K562 (cell line): Measurements from ENCODE around the gene POLR2C. TPM values are rescaled to one million over a fixed set of nuclear protein-coding genes. Genes with fewer than 3 reads are reported as not detected.
A peak's percentile ranks its signal among the peaks of the same experiment; 100 is the strongest.

Experiments
- ATAC-seq: fragments of 200-7000 bp; cut with Tn5 transposase; 3 replicates; pipeline ENCODE4 v1.9.1; 2020; ENCODE audit warnings: moderate library complexity
- BruUV-seq: library from RNA; stranded (reverse); fragments of 400-500 nt; replicated peaks from 2 replicates; lab custom pipeline; 2021; lab: Mats Ljungman, UMichigan
- CTCF ChIA-PET: fragments of 300-600 bp; formaldehyde crosslinking; extraction: SDS; loops from one replicate; lab custom pipeline; 2021; ENCODE audit warnings: low intra/inter-chr PET ratio; lab: Yijun Ruan, JAX
- POLR2A ChIA-PET: fragments of 300-600, 350-650 bp; sonication (Branson Sonifier 250); formaldehyde crosslinking; extraction: SDS; loops from one replicate; lab custom pipeline; 2021; ENCODE audit warnings: antibody characterized with exemption, inconsistent platforms; lab: Yijun Ruan, JAX
- DNase-seq, 4 experiments: peaks; one replicate each; pipeline versions ENCODE4 v3.0.0 to v3.0.0-alpha.2; 2011 to 2018; ENCODE audit warnings: low spot score in 3 of 4, mixed read lengths in 3 of 4; ENCODE audit errors: extremely low read depth in 1 of 4
- FAIRE-seq: peaks from 2 replicates; lab custom pipeline; 2011; peaks lifted over from hg19 to GRCh38; lab: Jason Lieb, UNC
- H2AFZ ChIP-seq: 2 replicates; pipeline ENCODE4 v1.6.0; 2011; ENCODE audit warnings: low read depth, low read length, control low read depth, inconsistent platforms
- H3K27ac ChIP-seq: fragments of 200-600 bp; 3 replicates; pipeline ENCODE4 v1.8.0; 2011; ENCODE audit warnings: low read depth, mild to moderate bottlenecking, control low read depth, inconsistent platforms, low read length, moderate library complexity, mixed read lengths; ENCODE audit errors: extremely low read depth
- H3K27me3 ChIP-seq, 2 experiments: fragments of 300-600 bp in 1 of 2; 2 replicates in 1 of 2; 3 replicates in 1 of 2; pipeline versions ENCODE4 v1.6.0 to v1.8.0; 2011; ENCODE audit warnings: inconsistent platforms in 2 of 2, low read length in 2 of 2, mild to moderate bottlenecking in 1 of 2, mixed read lengths in 1 of 2, moderate library complexity in 1 of 2; ENCODE audit not compliant: control insufficient read depth in 2 of 2, insufficient read depth in 2 of 2
- H3K36me3 ChIP-seq: fragments of 300-600 bp; 3 replicates; pipeline ENCODE4 v1.8.0; 2011; ENCODE audit warnings: mild to moderate bottlenecking, low read length, inconsistent platforms; ENCODE audit not compliant: control insufficient read depth, insufficient read depth
- H3K4me1 ChIP-seq, 2 experiments: fragments of 200-600 bp in 1 of 2; replicated peaks in 1 of 2; 2 replicates in 1 of 2; 3 replicates in 1 of 2; pipeline versions ENCODE4 v1.5.1 to v1.8.0; 2011; ENCODE audit warnings: inconsistent platforms in 2 of 2, low read length in 2 of 2, mild to moderate bottlenecking in 1 of 2, mixed read lengths in 1 of 2, moderate library complexity in 1 of 2; ENCODE audit not compliant: control insufficient read depth in 2 of 2, insufficient read depth in 2 of 2
- H3K4me2 ChIP-seq: 2 replicates; pipeline ENCODE4 v1.6.1; 2011; ENCODE audit warnings: low read length, control low read depth, inconsistent platforms, mixed read lengths; ENCODE audit not compliant: insufficient read depth
- H3K4me3 ChIP-seq: fragments of 200-600 bp; sonication (generic), shearing (Covaris generic); 2 replicates; pipeline ENCODE4 v1.5.1; 2016; ENCODE audit warnings: control low read depth, inconsistent platforms
- H3K79me2 ChIP-seq: fragments of 200-600 bp; 3 replicates; pipeline ENCODE4 v1.8.0; 2011; ENCODE audit warnings: low read length, inconsistent platforms; ENCODE audit not compliant: control insufficient read depth, insufficient read depth
- H3K9ac ChIP-seq, 2 experiments: 2 replicates each; pipeline versions ENCODE4 v1.6.0 to v1.6.1; 2011; ENCODE audit warnings: low read depth in 2 of 2, low read length in 2 of 2, control low read depth in 1 of 2, inconsistent platforms in 1 of 2, mild to moderate bottlenecking in 1 of 2, mixed read lengths in 1 of 2; ENCODE audit not compliant: insufficient read depth in 1 of 2
- H3K9me1 ChIP-seq: one replicate; pipeline ENCODE4 v1.6.0; 2011; ENCODE audit warnings: inconsistent platforms, mild to moderate bottlenecking, low read length, moderate library complexity; ENCODE audit not compliant: control insufficient read depth, insufficient read depth
- H3K9me3 ChIP-seq: replicated peaks from 2 replicates; pipeline ENCODE4 v1.5.1; 2011; ENCODE audit warnings: low read depth, low read length, inconsistent platforms; ENCODE audit not compliant: control insufficient read depth, insufficient read depth
- H4K20me1 ChIP-seq: replicated peaks from 2 replicates; pipeline ENCODE4 v1.6.1; 2011; ENCODE audit warnings: low read length, inconsistent platforms, mixed read lengths; ENCODE audit not compliant: control insufficient read depth, insufficient read depth
- CREB3L1 ChIP-seq: fragments of 450-650 bp; IDR thresholded peaks from 2 replicates; pipeline ENCODE4 v1.6.1; 2014; ENCODE audit warnings: low read depth, mild to moderate bottlenecking, moderate library complexity, borderline replicate concordance
- CREBBP ChIP-seq: IDR thresholded peaks from one replicate; pipeline ENCODE4 v1.6.1; 2012; ENCODE audit warnings: low read depth, mild to moderate bottlenecking, control low read depth, inconsistent platforms, low read length
- ERF ChIP-seq: fragments of 450-650 bp; formaldehyde crosslinking; IDR thresholded peaks from 2 replicates; pipeline ENCODE4 v1.4.0; 2020; ENCODE audit warnings: mild to moderate bottlenecking, mixed read lengths
- IFI16 ChIP-seq: fragments of 250-450 bp; sonication (Bioruptor Pico); IDR thresholded peaks from 2 replicates; pipeline ENCODE4 v2.1.2; 2022; ENCODE audit warnings: mild to moderate bottlenecking, inconsistent platforms
- NR2F6 ChIP-seq: fragments of 450-650 bp; formaldehyde crosslinking; IDR thresholded peaks from 2 replicates; pipeline ENCODE4 v1.4.0; 2020; ENCODE audit warnings: mild to moderate bottlenecking
- SMARCB1 ChIP-seq: IDR thresholded peaks from 2 replicates; pipeline ENCODE4 v1.6.1; 2011; ENCODE audit warnings: improper control_type of control experiment, low read depth; ENCODE audit not compliant: insufficient read length
- USF1 ChIP-seq: sonication (generic); formaldehyde crosslinking; IDR thresholded peaks from 2 replicates; pipeline ENCODE4 v1.9.0; 2022; ENCODE audit warnings: mild to moderate bottlenecking, missing genetic modification reagents
- ZEB2 ChIP-seq: fragments of 450-650 bp; IDR thresholded peaks from 2 replicates; pipeline ENCODE4 v1.6.1; 2016
- WGBS: fragments of 100-300 bp; shearing (Covaris generic); methylation state at CpG from one replicate; pipeline ENCODE4 v1.1.6; 2016; ENCODE audit warnings: low coverage, mixed read lengths; ENCODE audit not compliant: insufficient coverage; ENCODE audit errors: missing lambda C conversion rate; 5-methylcytosine and 5-hydroxymethylcytosine counted together
- in situ Hi-C: fragments of 300-500 bp; cut with MboI; formaldehyde crosslinking; loops from 4 replicates; pipeline ENCODE4 v1.15.0; 2018; ENCODE audit warnings: inconsistent platforms, mixed read lengths
- intact Hi-C: fragments of 100-400 bp; cut with micrococcal nuclease; formaldehyde crosslinking; loops from 2 replicates; pipeline ENCODE4 v1.14.2; 2022
- polyA plus RNA-seq, 8 experiments: library from polyadenylated mRNA; depleted of rRNA in 4 of 8; stranded (reverse) in 5 of 8; unstranded in 3 of 8; fragments of >200 nt; fragmentation: Nextera tagmentation in 2 of 8; fragmentation: Illumina TruSeq in 1 of 8; extraction: Ambion mirVana in 2 of 8; extraction: Trizol in 1 of 8; gene quantifications; 2 replicates each; pipeline versions ENCODE4 v1.2.1 to v1.2.3, GENCODE V29; 2011 to 2014; ENCODE audit warnings: inconsistent platforms in 1 of 8, missing spikeins in 1 of 8
- total RNA-seq, 7 experiments: library from RNA; depleted of rRNA in 6 of 7; stranded (reverse); fragments of >200 nt in 6 of 7; fragmentation: Illumina TruSeq in 2 of 7; extraction: Trizol in 2 of 7; gene quantifications; 2 replicates each; pipeline versions ENCODE4 v1.2.1 to v1.2.3, GENCODE V29; 2011 to 2021; ENCODE audit warnings: low replicate concordance in 1 of 7
- TF ChIP-seq, protein P1 (sequence below), 2 experiments: fragments of 450-650 bp; formaldehyde crosslinking in 1 of 2; IDR thresholded peaks; 2 replicates each; pipeline versions ENCODE4 v1.4.0 to v1.6.1; 2014 to 2020; ENCODE audit warnings: mild to moderate bottlenecking in 2 of 2, borderline replicate concordance in 1 of 2, low read depth in 1 of 2

POLR2C gene
- total and polyA plus RNA-seq, 9 of the 15 experiments (the other 6 are each of a cell fraction or from before 2014, with no cell fraction given), result 70.3 to 163 (median 92.3) TPM

DNA sequence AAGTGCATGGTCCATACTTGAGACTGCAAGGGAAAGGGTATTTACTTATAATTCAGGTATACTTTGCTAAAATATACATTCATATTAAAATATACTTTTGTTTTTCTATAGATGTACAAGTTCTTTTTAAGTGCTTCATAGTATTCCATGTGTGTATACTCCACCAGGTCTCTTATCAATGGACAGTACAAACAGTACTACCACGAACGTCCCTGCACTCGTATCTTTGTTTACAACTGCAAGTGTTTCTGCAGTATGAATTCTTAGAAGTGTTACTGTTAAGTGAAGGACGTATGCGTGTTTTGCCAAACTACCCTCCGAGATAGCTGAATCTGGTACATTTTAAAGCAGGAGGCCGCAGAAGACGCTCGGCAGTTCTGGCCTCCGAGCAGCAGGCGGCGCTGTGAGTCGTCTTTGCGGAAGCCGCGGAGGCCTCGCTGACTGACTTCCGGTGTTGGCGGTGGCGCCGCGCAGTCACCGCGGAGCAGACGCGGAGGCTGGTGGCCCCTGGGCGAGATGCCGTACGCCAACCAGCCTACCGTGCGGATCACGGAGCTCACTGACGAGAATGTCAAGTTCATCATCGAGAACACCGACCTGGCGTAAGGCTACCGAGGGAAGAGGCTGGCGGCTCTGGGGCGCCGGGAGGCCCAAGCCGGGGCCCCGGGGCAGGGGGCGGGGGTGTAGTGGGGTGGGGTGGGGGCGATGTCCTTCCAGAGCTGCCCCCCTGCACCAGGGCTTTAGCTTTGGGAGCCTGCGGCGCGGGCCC, at the start of gene POLR2C (continued):
- TF ChIP-seq CREB3L1, result peak; percentile 87
- TF ChIP-seq SMARCB1, result no peak
- no peak for TF ChIP-seq CREBBP

DNA sequence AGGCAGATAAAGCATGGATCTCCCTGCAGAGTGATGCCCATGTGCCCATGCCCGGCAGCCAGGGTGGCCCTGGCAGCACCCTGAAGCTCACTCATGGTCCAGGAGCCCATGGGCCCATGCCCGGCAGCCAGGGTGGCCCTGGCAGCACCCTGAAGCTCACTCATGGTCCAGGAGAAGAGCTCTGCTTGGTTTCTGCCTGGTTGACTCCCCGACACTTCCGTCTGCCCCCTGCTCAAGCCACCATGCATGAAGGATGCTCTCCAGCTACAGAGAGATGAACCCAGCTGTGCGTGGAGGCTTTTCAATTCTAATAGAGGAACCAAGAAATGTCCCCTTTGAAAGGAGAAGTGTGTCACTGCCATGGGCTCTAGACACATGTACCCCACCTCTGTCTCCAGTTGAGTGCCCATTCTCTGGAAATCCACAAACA, 49.2 kb upstream of the POLR2C start:
- H3K4me3 ChIP-seq, result no peak overlapping the region
- H3K9ac ChIP-seq, result no peak overlapping the region
- no peak for TF ChIP-seq ERF
- TF ChIP-seq ZEB2, result no peak
- no peak for TF ChIP-seq NR2F6 (CRISPR knock-in tag)
- TF ChIP-seq USF1, result no peak
- TF ChIP-seq, protein P1, sequence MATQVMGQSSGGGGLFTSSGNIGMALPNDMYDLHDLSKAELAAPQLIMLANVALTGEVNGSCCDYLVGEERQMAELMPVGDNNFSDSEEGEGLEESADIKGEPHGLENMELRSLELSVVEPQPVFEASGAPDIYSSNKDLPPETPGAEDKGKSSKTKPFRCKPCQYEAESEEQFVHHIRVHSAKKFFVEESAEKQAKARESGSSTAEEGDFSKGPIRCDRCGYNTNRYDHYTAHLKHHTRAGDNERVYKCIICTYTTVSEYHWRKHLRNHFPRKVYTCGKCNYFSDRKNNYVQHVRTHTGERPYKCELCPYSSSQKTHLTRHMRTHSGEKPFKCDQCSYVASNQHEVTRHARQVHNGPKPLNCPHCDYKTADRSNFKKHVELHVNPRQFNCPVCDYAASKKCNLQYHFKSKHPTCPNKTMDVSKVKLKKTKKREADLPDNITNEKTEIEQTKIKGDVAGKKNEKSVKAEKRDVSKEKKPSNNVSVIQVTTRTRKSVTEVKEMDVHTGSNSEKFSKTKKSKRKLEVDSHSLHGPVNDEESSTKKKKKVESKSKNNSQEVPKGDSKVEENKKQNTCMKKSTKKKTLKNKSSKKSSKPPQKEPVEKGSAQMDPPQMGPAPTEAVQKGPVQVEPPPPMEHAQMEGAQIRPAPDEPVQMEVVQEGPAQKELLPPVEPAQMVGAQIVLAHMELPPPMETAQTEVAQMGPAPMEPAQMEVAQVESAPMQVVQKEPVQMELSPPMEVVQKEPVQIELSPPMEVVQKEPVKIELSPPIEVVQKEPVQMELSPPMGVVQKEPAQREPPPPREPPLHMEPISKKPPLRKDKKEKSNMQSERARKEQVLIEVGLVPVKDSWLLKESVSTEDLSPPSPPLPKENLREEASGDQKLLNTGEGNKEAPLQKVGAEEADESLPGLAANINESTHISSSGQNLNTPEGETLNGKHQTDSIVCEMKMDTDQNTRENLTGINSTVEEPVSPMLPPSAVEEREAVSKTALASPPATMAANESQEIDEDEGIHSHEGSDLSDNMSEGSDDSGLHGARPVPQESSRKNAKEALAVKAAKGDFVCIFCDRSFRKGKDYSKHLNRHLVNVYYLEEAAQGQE (IDR thresholded peaks at IDR 0.05; ENCODE audit: borderline replicate concordance), result no peak
- TF ChIP-seq, protein P1 (CRISPR knock-in tag; IDR thresholded peaks at IDR 0.05; ENCODE audit: low read depth), result no peak
- TF ChIP-seq IFI16 (CRISPR knock-in tag), result no peak

More for the DNA sequence above, 49.2 kb upstream of the POLR2C start:
- FAIRE-seq (no peak), ATAC-seq (no peak), DNase-seq (no peak)
- Histone ChIP-seq H3K79me2 (no peaks in the 10 kb centered on the region), H3K9me1 (no peaks in the 10 kb centered on the region), H3K4me1 (peaks cover 0 to 25% of the 10 kb centered on the region in 2 experiments; a peak in 4 of 5 replicates), H3K9me3 (no peaks in the 10 kb centered on the region), H3K27ac (no peak overlapping the region), H2AFZ (no peak overlapping the region), H4K20me1 (no peaks in the 10 kb centered on the region), H3K27me3 (peaks cover 11 to 50% of the 10 kb centered on the region in 2 experiments; a peak in 4 of 5 replicates), H3K4me2 (no peak overlapping the region), H3K36me3 (no peaks in the 10 kb centered on the region)
- POLR2A ChIA-PET, result interaction anchor here (0.7 to 1.2 kb wide), 4 partner anchors 9 to 171 kb away, joined by 3 to 5 read pairs (median 4); partner anchors contain the start of gene CCL17
- intact Hi-C loops, result no loop called here
- in situ Hi-C loops, result loop anchor here (10.0 kb wide), 1 partner anchor 329 kb away; no protein-coding TSS in a partner anchor
- CTCF ChIA-PET, result interaction anchor here (1.4 kb wide), 1 partner anchor 113 kb away, joined by 3 read pairs; no protein-coding TSS in a partner anchor
- WGBS, result 9% methylated on average over 5 of the region's 5 CpGs
- no TSS peak for BruUV-seq
